Measurements from ENCODE around the gene RAPGEF2. TPM values are rescaled to one million over a fixed set of nuclear protein-coding genes. Genes with fewer than 3 reads are reported as not detected.

RAPGEF2 gene
- total and polyA plus RNA-seq, 7 experiments from 2014 or later: 0.72 to 35.2 (median 20.7) TPM

GRCh38 chr4:159204566-159204965 is 101.7 kb downstream of the RAPGEF2 start:
- intact Hi-C loops (cut with micrococcal nuclease): loop anchor here (10.0 kb wide), 3 partner anchors 710 to 1010 kb away; no protein-coding TSS in a partner anchor
- no peak overlapping the region for H3K4me3 ChIP-seq (ENCODE audit: low read length)
- ChIA-PET CTCF (no interaction called here), POLR2A (no interaction called here)
- H3K4me1 ChIP-seq (ENCODE audit: control insufficient read depth in 2 of 2, insufficient read depth in 2 of 2, low read length in 2 of 2): no peaks in the 10 kb centered on the region
- DNase-seq: no peak
- peaks cover 0 to 9% (median 0%) of the 10 kb centered on the region in 5 donors for H3K36me3 Mint-ChIP-seq
- no peaks in the 10 kb centered on the region for H3K27me3 ChIP-seq (ENCODE audit: control insufficient read depth in 2 of 2, insufficient read depth in 2 of 2, low read length in 2 of 2)
- H3K4me1 Mint-ChIP-seq: peaks cover 9 to 41% (median 18%) of the 10 kb centered on the region in 7 donors
- ATAC-seq: no peak
- H3K27me3 Mint-ChIP-seq: no peaks in the 10 kb centered on the region
- H3K9me3 ChIP-seq (ENCODE audit: control insufficient read depth in 2 of 3, low read length in 3 of 3): no peaks in the 10 kb centered on the region
- H3K4me3 Mint-ChIP-seq: no peak overlapping the region
- no peaks in the 10 kb centered on the region for H3K36me3 ChIP-seq (ENCODE audit: control insufficient read depth in 2 of 3, insufficient read depth in 3 of 3, low read length in 3 of 3)
- no peak overlapping the region for H3K27ac ChIP-seq (ENCODE audit: low read depth, low read length)
- H3K27ac Mint-ChIP-seq: no peak overlapping the region
- no peaks in the 10 kb centered on the region for H3K9me3 Mint-ChIP-seq

GRCh38 chr4:159205466-159205865 is 102.6 kb downstream of the RAPGEF2 start:
- Histone ChIP-seq H3K27me3 (ENCODE audit: control insufficient read depth in 2 of 2, insufficient read depth in 2 of 2, low read length in 2 of 2) (no peaks in the 10 kb centered on the region), H3K4me3 (ENCODE audit: low read length) (no peak overlapping the region), H3K36me3 (ENCODE audit: control insufficient read depth in 2 of 3, insufficient read depth in 3 of 3, low read length in 3 of 3) (no peaks in the 10 kb centered on the region), H3K4me1 (ENCODE audit: control insufficient read depth in 2 of 2, insufficient read depth in 2 of 2, low read length in 2 of 2) (no peaks in the 10 kb centered on the region), H3K27ac (ENCODE audit: low read depth, low read length) (no peak overlapping the region), H3K9me3 (ENCODE audit: control insufficient read depth in 2 of 3, low read length in 3 of 3) (no peaks in the 10 kb centered on the region)
- DNase-seq: no peak
- Mint-ChIP-seq H3K27ac (peak overlapping the region in 2 of 9 donors; percentile 46 to 89), H3K9me3 (no peaks in the 10 kb centered on the region), H3K36me3 (peaks cover 0 to 9% (median under 1%) of the 10 kb centered on the region in 5 donors), H3K4me1 (peaks cover 9 to 41% (median 18%) of the 10 kb centered on the region in 7 donors), H3K4me3 (peak overlapping the region in 1 of 10 donors; percentile 26), H3K27me3 (no peaks in the 10 kb centered on the region)
- no peak for ATAC-seq
- intact Hi-C loops (cut with micrococcal nuclease): loop anchor here (10.0 kb wide), 3 partner anchors 711 to 1011 kb away; no protein-coding TSS in a partner anchor
- POLR2A ChIA-PET: no interaction called here
- CTCF ChIA-PET: interaction anchor here (0.6 kb wide), 1 partner anchor 11 kb away, joined by 3 read pairs; no protein-coding TSS in a partner anchor

- Histone ChIP-seq H3K27me3 (ENCODE audit: control insufficient read depth in 2 of 2, insufficient read depth in 2 of 2, low read length in 2 of 2) (no peaks in the 10 kb centered on the region), H3K9me3 (ENCODE audit: control insufficient read depth in 2 of 3, low read length in 3 of 3) (no peaks in the 10 kb centered on the region), H3K27ac (ENCODE audit: low read depth, low read length) (no peak overlapping the region), H3K4me3 (ENCODE audit: low read length) (no peak overlapping the region), H3K36me3 (ENCODE audit: control insufficient read depth in 2 of 3, insufficient read depth in 3 of 3, low read length in 3 of 3) (no peaks in the 10 kb centered on the region), H3K4me1 (ENCODE audit: control insufficient read depth in 2 of 2, insufficient read depth in 2 of 2, low read length in 2 of 2) (no peaks in the 10 kb centered on the region)
- ATAC-seq: peak; percentile 36
- peaks cover 9 to 41% (median 18%) of the 10 kb centered on the region in 7 donors for H3K4me1 Mint-ChIP-seq
- peaks cover 0 to 13% (median 4%) of the 10 kb centered on the region in 5 donors for H3K36me3 Mint-ChIP-seq
- intact Hi-C loops (cut with micrococcal nuclease): loop anchor here (1.0 to 10.0 kb wide), 6 partner anchors 103 to 1012 kb away; partner anchors contain the start of genes C4orf46 (in 1 of the 2), FNIP2 (in 1 of the 2) and RAPGEF2 (in 1 of the 2)
- ChIA-PET CTCF (no interaction called here), POLR2A (no interaction called here)
- DNase-seq: peak in 3 of 9 donors; percentile 5 to 52 (median 8)
- H3K9me3 Mint-ChIP-seq: no peaks in the 10 kb centered on the region
- no peaks in the 10 kb centered on the region for H3K27me3 Mint-ChIP-seq
- peak overlapping the region in 3 of 10 donors; percentile 6 to 70 (median 15) for H3K4me3 Mint-ChIP-seq
- peak overlapping the region in 4 of 9 donors; percentile 2 to 89 (median 16) for H3K27ac Mint-ChIP-seq
Observed at GRCh38 chr4:159206427-159206871, 103.6 kb downstream of the RAPGEF2 start.

GRCh38 chr4:159209249-159209648 is 106.4 kb downstream of the RAPGEF2 start:
- peaks cover 5 to 33% (median 8%) of the 10 kb centered on the region in 7 donors for H3K4me1 Mint-ChIP-seq
- Histone ChIP-seq H3K27me3 (ENCODE audit: control insufficient read depth in 2 of 2, insufficient read depth in 2 of 2, low read length in 2 of 2) (no peaks in the 10 kb centered on the region), H3K4me1 (ENCODE audit: control insufficient read depth in 2 of 2, insufficient read depth in 2 of 2, low read length in 2 of 2) (no peaks in the 10 kb centered on the region), H3K36me3 (ENCODE audit: control insufficient read depth in 2 of 3, insufficient read depth in 3 of 3, low read length in 3 of 3) (no peaks in the 10 kb centered on the region), H3K4me3 (ENCODE audit: low read length) (no peak overlapping the region), H3K9me3 (ENCODE audit: control insufficient read depth in 2 of 3, low read length in 3 of 3) (no peaks in the 10 kb centered on the region), H3K27ac (ENCODE audit: low read depth, low read length) (no peak overlapping the region)
- ATAC-seq (no peak), DNase-seq (no peak)
- ChIA-PET CTCF (no interaction called here), POLR2A (no interaction called here)
- intact Hi-C loops (cut with micrococcal nuclease): loop anchor here (10.0 kb wide), 3 partner anchors 714 to 1014 kb away; no protein-coding TSS in a partner anchor
- H3K36me3 Mint-ChIP-seq: peaks cover 0 to 13% (median 7%) of the 10 kb centered on the region in 5 donors
- H3K27me3 Mint-ChIP-seq: no peaks in the 10 kb centered on the region
- no peak overlapping the region for H3K27ac Mint-ChIP-seq
- no peak overlapping the region for H3K4me3 Mint-ChIP-seq
- no peaks in the 10 kb centered on the region for H3K9me3 Mint-ChIP-seq

GRCh38 chr4:159210975-159211374 is 108.1 kb downstream of the RAPGEF2 start:
- Mint-ChIP-seq H3K9me3 (no peaks in the 10 kb centered on the region), H3K27ac (no peak overlapping the region), H3K4me1 (peaks cover 5 to 20% (median 8%) of the 10 kb centered on the region in 7 donors), H3K4me3 (no peak overlapping the region), H3K27me3 (no peaks in the 10 kb centered on the region), H3K36me3 (peaks cover 0 to 11% (median 7%) of the 10 kb centered on the region in 5 donors)
- no peaks in the 10 kb centered on the region for H3K9me3 ChIP-seq (ENCODE audit: control insufficient read depth in 2 of 3, low read length in 3 of 3)
- intact Hi-C loops (cut with micrococcal nuclease): no loop called here
- no peaks in the 10 kb centered on the region for H3K4me1 ChIP-seq (ENCODE audit: control insufficient read depth in 2 of 2, insufficient read depth in 2 of 2, low read length in 2 of 2)
- no peak overlapping the region for H3K27ac ChIP-seq (ENCODE audit: low read depth, low read length)
- ATAC-seq (no peak), DNase-seq (no peak)
- H3K27me3 ChIP-seq (ENCODE audit: control insufficient read depth in 2 of 2, insufficient read depth in 2 of 2, low read length in 2 of 2): no peaks in the 10 kb centered on the region
- H3K36me3 ChIP-seq (ENCODE audit: control insufficient read depth in 2 of 3, insufficient read depth in 3 of 3, low read length in 3 of 3): no peaks in the 10 kb centered on the region
- CTCF ChIA-PET: no interaction called here
- no peak overlapping the region for H3K4me3 ChIP-seq (ENCODE audit: low read length)
- POLR2A ChIA-PET: no interaction called here

GRCh38 chr4:159212675-159213293 is 109.9 kb downstream of the RAPGEF2 start:
- Histone ChIP-seq H3K9me3 (ENCODE audit: control insufficient read depth in 2 of 3, low read length in 3 of 3) (no peaks in the 10 kb centered on the region), H3K27me3 (ENCODE audit: control insufficient read depth in 2 of 2, insufficient read depth in 2 of 2, low read length in 2 of 2) (no peaks in the 10 kb centered on the region), H3K4me1 (ENCODE audit: control insufficient read depth in 2 of 2, insufficient read depth in 2 of 2, low read length in 2 of 2) (no peaks in the 10 kb centered on the region), H3K27ac (ENCODE audit: low read depth, low read length) (no peak overlapping the region), H3K4me3 (ENCODE audit: low read length) (no peak overlapping the region), H3K36me3 (ENCODE audit: control insufficient read depth in 2 of 3, insufficient read depth in 3 of 3, low read length in 3 of 3) (no peaks in the 10 kb centered on the region)
- CTCF ChIA-PET: no interaction called here
- DNase-seq (no peak), ATAC-seq (no peak)
- POLR2A ChIA-PET: no interaction called here
- Mint-ChIP-seq H3K4me1 (peaks cover 0 to 7% (median 0%) of the 10 kb centered on the region in 7 donors), H3K9me3 (no peaks in the 10 kb centered on the region), H3K4me3 (no peak overlapping the region), H3K27me3 (no peaks in the 10 kb centered on the region), H3K27ac (no peak overlapping the region), H3K36me3 (peaks cover 0 to 11% (median 8%) of the 10 kb centered on the region in 5 donors)
- intact Hi-C loops (cut with micrococcal nuclease): no loop called here

- no peaks in the 10 kb centered on the region for H3K9me3 ChIP-seq (ENCODE audit: control insufficient read depth in 2 of 3, low read length in 3 of 3)
- H3K4me1 ChIP-seq (ENCODE audit: control insufficient read depth in 2 of 2, insufficient read depth in 2 of 2, low read length in 2 of 2): no peaks in the 10 kb centered on the region
- DNase-seq (no peak), ATAC-seq (no peak)
- Mint-ChIP-seq H3K27ac (no peak overlapping the region), H3K36me3 (peaks cover 0 to 9% (median 0%) of the 10 kb centered on the region in 5 donors), H3K9me3 (no peaks in the 10 kb centered on the region), H3K4me1 (peaks cover 0 to 4% (median 0%) of the 10 kb centered on the region in 7 donors), H3K27me3 (no peaks in the 10 kb centered on the region), H3K4me3 (no peak overlapping the region)
- no peak overlapping the region for H3K4me3 ChIP-seq (ENCODE audit: low read length)
- CTCF ChIA-PET: no interaction called here
- no peak overlapping the region for H3K27ac ChIP-seq (ENCODE audit: low read depth, low read length)
- POLR2A ChIA-PET: no interaction called here
- H3K27me3 ChIP-seq (ENCODE audit: control insufficient read depth in 2 of 2, insufficient read depth in 2 of 2, low read length in 2 of 2): no peaks in the 10 kb centered on the region
- intact Hi-C loops (cut with micrococcal nuclease): no loop called here
- no peaks in the 10 kb centered on the region for H3K36me3 ChIP-seq (ENCODE audit: control insufficient read depth in 2 of 3, insufficient read depth in 3 of 3, low read length in 3 of 3)
Observed at GRCh38 chr4:159216834-159217233, 114.0 kb downstream of the RAPGEF2 start.
